Epithelial cell of proximal tubule (primary cell): ENCODE results near the gene ADGRB3. TPM values are rescaled to one million over a fixed set of nuclear protein-coding genes. Genes with fewer than 3 reads are reported as not detected.
"Not testable (repeated sequence)": the region's sequence is repeated elsewhere in the genome, so short reads cannot be mapped to it uniquely, and the experiment has no call there.

ENCODE experiments used
- DNase-seq: peaks from one replicate; pipeline ENCODE4 v3.0.0-alpha.2; 2011; ENCODE audit warnings: low read depth
- H3K4me3 ChIP-seq: 2 replicates; pipeline ENCODE4 v1.5.1; 2011; ENCODE audit warnings: low read depth, mild to moderate bottlenecking, low read length
- total RNA-seq: library from RNA; depleted of rRNA; stranded (reverse); fragments of >200 nt; gene quantifications from 2 replicates; pipeline ENCODE4 v1.2.3, GENCODE V29; 2015
- TF ChIP-seq, protein P1 (sequence below): conservative IDR thresholded peaks from 2 replicates; pipeline ENCODE4 v1.5.1; 2012; ENCODE audit warnings: low read depth, mild to moderate bottlenecking, low read length

Gene ADGRB3
- total RNA-seq, 1 donor from 2014 or later, result 4.7 TPM

DNA sequence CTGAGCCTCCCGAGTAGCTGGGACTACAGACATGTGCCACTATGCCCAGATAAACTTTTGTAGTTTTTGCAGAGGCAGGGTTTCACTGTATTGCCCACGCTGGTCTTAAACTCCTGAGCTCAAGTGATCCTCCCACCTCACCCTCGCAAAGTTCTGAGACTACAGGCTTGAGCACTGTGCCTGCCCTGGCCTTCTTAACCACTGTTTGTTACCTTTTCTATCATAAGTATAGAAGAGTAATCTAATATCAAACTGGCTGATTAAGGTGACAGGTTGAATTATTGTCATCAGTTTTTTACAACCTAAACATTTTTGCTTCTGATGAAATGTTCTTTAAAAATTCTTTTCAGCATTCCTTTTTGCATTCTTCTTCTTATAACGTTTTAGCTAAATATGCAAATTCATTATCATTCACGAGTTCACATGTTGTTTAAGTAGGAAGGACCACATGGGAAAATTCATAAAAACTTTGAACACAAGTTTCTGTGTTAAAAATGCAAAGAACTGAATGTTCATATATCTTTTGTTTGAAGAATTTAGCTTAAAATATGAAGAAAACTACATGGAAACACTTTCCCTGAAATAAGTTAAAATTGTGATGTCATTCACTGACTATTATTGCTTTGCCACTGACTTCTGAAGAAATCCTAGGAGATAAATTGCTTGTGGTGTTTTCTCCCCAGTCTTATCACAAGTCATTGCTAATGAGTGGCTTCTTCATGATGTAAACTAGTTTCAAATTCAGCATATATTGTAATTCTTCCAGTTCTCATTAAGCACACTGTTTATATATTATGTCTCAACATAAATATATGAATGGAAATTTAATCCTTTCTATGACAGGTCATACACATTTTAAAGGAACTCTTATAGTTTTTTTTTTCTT lies 106.7 kb downstream of the ADGRB3 start:
- TF ChIP-seq, protein P1, sequence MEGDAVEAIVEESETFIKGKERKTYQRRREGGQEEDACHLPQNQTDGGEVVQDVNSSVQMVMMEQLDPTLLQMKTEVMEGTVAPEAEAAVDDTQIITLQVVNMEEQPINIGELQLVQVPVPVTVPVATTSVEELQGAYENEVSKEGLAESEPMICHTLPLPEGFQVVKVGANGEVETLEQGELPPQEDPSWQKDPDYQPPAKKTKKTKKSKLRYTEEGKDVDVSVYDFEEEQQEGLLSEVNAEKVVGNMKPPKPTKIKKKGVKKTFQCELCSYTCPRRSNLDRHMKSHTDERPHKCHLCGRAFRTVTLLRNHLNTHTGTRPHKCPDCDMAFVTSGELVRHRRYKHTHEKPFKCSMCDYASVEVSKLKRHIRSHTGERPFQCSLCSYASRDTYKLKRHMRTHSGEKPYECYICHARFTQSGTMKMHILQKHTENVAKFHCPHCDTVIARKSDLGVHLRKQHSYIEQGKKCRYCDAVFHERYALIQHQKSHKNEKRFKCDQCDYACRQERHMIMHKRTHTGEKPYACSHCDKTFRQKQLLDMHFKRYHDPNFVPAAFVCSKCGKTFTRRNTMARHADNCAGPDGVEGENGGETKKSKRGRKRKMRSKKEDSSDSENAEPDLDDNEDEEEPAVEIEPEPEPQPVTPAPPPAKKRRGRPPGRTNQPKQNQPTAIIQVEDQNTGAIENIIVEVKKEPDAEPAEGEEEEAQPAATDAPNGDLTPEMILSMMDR, result no peak
- DNase-seq, result no peak
- H3K4me3 ChIP-seq, result no peak overlapping the region

DNA sequence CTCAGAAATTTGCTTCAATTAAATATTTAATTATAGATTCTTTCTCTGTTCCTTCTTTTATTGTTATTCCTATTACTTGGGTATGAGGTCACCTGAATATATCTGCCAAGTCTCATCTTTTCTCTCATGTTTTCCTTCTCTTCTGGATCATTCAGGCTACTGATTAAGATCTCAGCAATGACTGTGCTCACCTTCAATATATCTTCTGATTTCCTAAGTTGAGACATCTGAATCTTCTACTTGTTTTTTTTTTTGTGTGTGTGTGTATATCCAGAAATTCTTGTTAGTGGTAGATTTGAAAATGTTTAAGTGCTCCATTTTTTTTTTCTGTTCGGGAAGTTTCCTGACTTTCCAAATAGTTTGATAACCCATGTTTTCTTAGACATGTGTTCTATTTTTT lies 108.0 kb downstream of the ADGRB3 start:
- TF ChIP-seq, protein P1, result no peak
- H3K4me3 ChIP-seq, result no peak overlapping the region
- DNase-seq, result no peak

DNA sequence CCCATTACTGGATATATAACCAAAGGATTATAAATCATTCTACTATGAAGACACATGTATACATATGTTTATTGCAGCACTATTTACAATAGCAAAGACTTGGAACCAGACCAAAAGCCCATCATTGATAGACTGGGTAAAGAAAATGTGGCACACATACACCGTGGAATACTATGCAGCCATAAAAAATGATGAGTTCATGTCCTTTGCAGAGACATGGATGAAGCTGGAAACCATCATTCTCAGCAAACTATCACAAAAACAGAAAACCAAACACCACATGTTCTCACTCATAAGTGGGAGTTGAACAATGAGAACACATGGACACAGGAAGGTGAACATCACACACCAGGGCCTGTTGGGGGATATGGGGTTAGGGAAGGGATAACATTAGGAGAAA lies 109.3 kb downstream of the ADGRB3 start:
- H3K4me3 ChIP-seq, DNase-seq: not testable (repeated sequence)

DNA sequence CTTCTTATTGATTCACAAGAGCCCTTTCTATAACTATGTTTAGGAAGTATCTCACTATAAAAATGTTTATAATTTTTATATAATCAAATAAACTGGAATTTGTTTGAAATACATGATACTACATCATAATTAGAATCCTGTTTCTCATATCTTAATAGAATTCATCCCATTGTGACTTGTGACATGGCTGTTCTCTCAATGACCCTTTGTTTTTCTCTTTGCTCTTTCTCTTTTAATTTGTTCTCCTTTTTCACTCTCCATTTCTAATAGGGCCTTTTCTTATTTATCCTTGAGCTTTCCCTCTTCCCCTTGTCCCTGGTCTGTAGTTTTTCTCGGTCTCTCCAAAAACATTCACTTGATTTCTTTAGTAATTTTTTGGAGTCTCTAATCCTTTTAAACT lies 111.3 kb downstream of the ADGRB3 start:
- TF ChIP-seq, protein P1, result no peak
- DNase-seq, result no peak
- H3K4me3 ChIP-seq, result no peak overlapping the region

DNA sequence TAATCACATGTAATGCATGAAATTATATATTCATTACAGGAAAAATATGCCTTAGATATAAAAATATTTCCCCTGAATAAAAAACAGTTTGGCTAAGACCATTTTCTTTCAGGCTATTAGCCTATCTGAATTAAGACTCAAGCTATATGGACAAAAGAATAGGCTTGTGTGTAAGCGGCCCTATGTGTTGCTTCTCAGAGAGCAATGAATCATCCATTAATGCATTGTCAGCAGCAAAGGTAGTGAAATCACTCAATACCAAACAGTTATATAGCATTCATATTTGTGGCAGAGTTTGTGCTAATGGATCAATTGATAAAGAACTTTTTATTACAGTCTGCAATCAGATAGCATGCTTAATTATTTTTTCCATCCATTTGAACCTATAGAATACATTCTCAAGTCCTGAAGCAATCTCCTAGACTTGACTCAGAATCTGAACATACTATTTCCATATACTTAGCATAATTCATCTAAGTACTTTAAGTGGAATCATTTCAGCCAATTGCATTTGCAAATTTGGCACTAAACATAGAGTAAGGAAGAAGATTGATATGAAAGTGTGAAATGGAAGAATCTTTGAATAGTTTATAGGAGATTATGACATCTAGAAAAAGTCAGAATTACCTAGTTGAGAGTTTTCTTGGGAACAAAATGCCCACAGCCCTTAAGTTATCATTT lies 112.2 kb downstream of the ADGRB3 start:
- no peak overlapping the region for H3K4me3 ChIP-seq
- TF ChIP-seq, protein P1, result no peak
- no peak for DNase-seq

DNA sequence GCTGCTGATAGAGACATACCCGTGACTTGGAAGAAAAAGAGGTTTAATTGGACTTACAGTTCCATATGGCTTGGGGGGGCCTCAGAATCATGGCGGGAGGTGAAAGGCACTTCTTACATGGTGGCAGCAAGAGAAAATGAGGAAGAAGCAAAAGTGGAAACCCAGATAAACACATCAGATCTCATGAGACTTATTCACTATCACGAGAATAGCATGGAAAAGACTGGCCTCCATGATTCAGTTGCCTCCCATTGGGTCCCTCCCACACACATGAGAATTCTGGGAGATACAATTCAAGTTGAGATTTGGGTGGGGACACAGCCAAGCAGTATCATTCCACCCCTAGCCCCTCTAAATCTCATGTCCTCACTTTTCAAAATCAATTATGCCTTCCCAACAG lies 112.8 kb downstream of the ADGRB3 start:
- not testable (repeated sequence) for H3K4me3 ChIP-seq, DNase-seq

DNA sequence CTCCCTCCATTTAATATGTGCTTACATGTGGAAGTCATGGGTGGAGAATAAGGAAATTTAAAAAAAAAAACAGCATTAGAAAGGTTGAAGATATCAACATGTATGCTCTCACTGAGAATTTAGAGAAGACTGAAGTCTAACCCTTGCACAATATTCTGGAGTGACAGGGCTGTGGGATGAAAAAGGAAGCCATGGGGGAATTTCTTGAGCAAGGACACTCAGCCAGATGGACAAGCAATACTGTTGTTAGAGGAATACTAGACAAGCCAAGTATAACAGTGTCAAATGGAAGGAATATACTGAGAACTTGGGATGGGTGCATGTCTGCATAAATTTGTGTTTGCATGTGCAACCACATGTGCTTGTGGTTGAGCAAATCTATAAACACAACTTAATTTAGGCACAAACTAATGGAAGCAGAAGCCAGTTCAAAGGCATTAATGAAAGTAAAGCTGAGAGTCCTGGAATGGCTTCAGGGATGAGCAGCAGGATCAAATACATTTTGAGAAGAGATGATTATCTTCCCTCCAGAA lies 119.7 kb downstream of the ADGRB3 start:
- TF ChIP-seq, protein P1, result no peak
- no peak overlapping the region for H3K4me3 ChIP-seq
- no peak for DNase-seq
